H9 (cell line): Measurements from ENCODE around the gene GBP1. TPM values are rescaled to one million over a fixed set of nuclear protein-coding genes. Genes with fewer than 3 reads are reported as not detected.
"Not testable (repeated sequence)": the region's sequence is repeated elsewhere in the genome, so short reads cannot be mapped to it uniquely, and the experiment has no call there.

Experiments
- DNase-seq: peaks from one replicate; pipeline ENCODE4 v3.0.0-alpha.2; 2017
- H2AFZ ChIP-seq: one replicate; pipeline ENCODE4 v1.6.1; 2013; ENCODE audit warnings: mild to moderate bottlenecking, low read length, control low read depth, moderate library complexity
- H2AK5ac ChIP-seq: 2 replicates; pipeline ENCODE4 v1.6.1; 2013; ENCODE audit warnings: low read length, control low read depth, mixed read lengths; ENCODE audit not compliant: insufficient read length
- H2BK120ac ChIP-seq: one replicate; pipeline ENCODE4 v1.6.1; 2013; ENCODE audit warnings: low read depth, mild to moderate bottlenecking, low read length, control low read depth, inconsistent platforms; ENCODE audit not compliant: poor library complexity, severe bottlenecking
- H2BK12ac ChIP-seq: 2 replicates; pipeline ENCODE4 v1.6.1; 2013; ENCODE audit warnings: low read length, control low read depth, mixed read lengths, low read depth; ENCODE audit not compliant: insufficient read length
- H2BK15ac ChIP-seq: 2 replicates; pipeline ENCODE4 v1.6.1; 2013; ENCODE audit warnings: low read depth, low read length, control low read depth
- H2BK20ac ChIP-seq: one replicate; pipeline ENCODE4 v1.6.1; 2013; ENCODE audit warnings: low read depth, mild to moderate bottlenecking, low read length, control low read depth, inconsistent platforms; ENCODE audit not compliant: poor library complexity, severe bottlenecking
- H2BK5ac ChIP-seq: 2 replicates; pipeline ENCODE4 v1.6.1; 2013; ENCODE audit warnings: low read length, control low read depth, mixed read lengths; ENCODE audit not compliant: insufficient read length
- H3K14ac ChIP-seq: 2 replicates; pipeline ENCODE4 v1.6.1; 2013; ENCODE audit warnings: low read length, control low read depth; ENCODE audit not compliant: insufficient read depth
- H3K18ac ChIP-seq: 2 replicates; pipeline ENCODE4 v1.6.1; 2013; ENCODE audit warnings: low read depth, mild to moderate bottlenecking, mixed read lengths, low read length, control low read depth; ENCODE audit not compliant: insufficient read length
- H3K23ac ChIP-seq: 2 replicates; pipeline ENCODE4 v1.6.1; 2013; ENCODE audit warnings: low read length, control low read depth, mixed read lengths, low read depth; ENCODE audit not compliant: insufficient read length
- H3K23me2 ChIP-seq: 2 replicates; pipeline ENCODE4 v1.6.1; 2013; ENCODE audit warnings: low read depth, mild to moderate bottlenecking, mixed read lengths, low read length, control low read depth; ENCODE audit not compliant: insufficient read length, poor library complexity, severe bottlenecking
- H3K27ac ChIP-seq: 2 replicates; pipeline ENCODE4 v1.5.1; 2013; ENCODE audit warnings: low read length, control low read depth, mixed read lengths, low read depth; ENCODE audit not compliant: insufficient read length
- H3K27me3 ChIP-seq: 2 replicates; pipeline ENCODE4 v1.6.1; 2013; ENCODE audit warnings: low read length, control low read depth, inconsistent platforms; ENCODE audit not compliant: insufficient read depth
- H3K4ac ChIP-seq: 2 replicates; pipeline ENCODE4 v1.6.1; 2013; ENCODE audit warnings: low read depth, mild to moderate bottlenecking, control low read depth, inconsistent platforms, low read length, moderate library complexity
- H3K4me1 ChIP-seq: 2 replicates; pipeline ENCODE4 v1.6.1; 2013; ENCODE audit warnings: low read length, control low read depth, inconsistent platforms; ENCODE audit not compliant: insufficient read depth
- H3K4me2 ChIP-seq: 2 replicates; pipeline ENCODE4 v1.6.1; 2013; ENCODE audit warnings: low read length, control low read depth, mixed read lengths; ENCODE audit not compliant: insufficient read length, insufficient read depth
- H3K56ac ChIP-seq: 2 replicates; pipeline ENCODE4 v1.6.1; 2013; ENCODE audit warnings: low read depth, mild to moderate bottlenecking, mixed read lengths, low read length, control low read depth; ENCODE audit not compliant: insufficient read length
- H3K79me1 ChIP-seq: 2 replicates; pipeline ENCODE4 v1.6.1; 2013; ENCODE audit warnings: low read depth, mild to moderate bottlenecking, moderate library complexity, low read length, control low read depth, inconsistent platforms; ENCODE audit not compliant: insufficient read depth, poor library complexity, severe bottlenecking
- H3K79me2 ChIP-seq: 2 replicates; pipeline ENCODE4 v1.6.1; 2013; ENCODE audit warnings: low read length, control low read depth, inconsistent platforms; ENCODE audit not compliant: insufficient read depth
- H3K9ac ChIP-seq: 2 replicates; pipeline ENCODE4 v1.6.1; 2013; ENCODE audit warnings: low read length, control low read depth, mixed read lengths; ENCODE audit not compliant: insufficient read length; ENCODE audit errors: extremely low read depth
- H3K9me3 ChIP-seq: one replicate; pipeline ENCODE4 v1.6.1; 2013; ENCODE audit warnings: low read depth, low read length, inconsistent platforms; ENCODE audit not compliant: control insufficient read depth
- H3T11ph ChIP-seq: one replicate; pipeline ENCODE4 v1.6.1; 2013; ENCODE audit warnings: mild to moderate bottlenecking, low read length, control low read depth, inconsistent platforms
- H4K20me1 ChIP-seq: one replicate; pipeline ENCODE4 v1.6.1; 2013; ENCODE audit not compliant: control insufficient read depth, insufficient read length, insufficient read depth
- H4K5ac ChIP-seq: 2 replicates; pipeline ENCODE4 v1.6.1; 2013; ENCODE audit warnings: low read depth, mild to moderate bottlenecking, mixed read lengths, low read length, control low read depth; ENCODE audit not compliant: insufficient read length
- H4K8ac ChIP-seq: replicated peaks from 2 replicates; pipeline ENCODE4 v1.6.1; 2013; ENCODE audit warnings: low read length, control low read depth, mixed read lengths, low read depth; ENCODE audit not compliant: insufficient read length
- H4K91ac ChIP-seq: 2 replicates; pipeline ENCODE4 v1.6.1; 2013; ENCODE audit warnings: low read depth, mild to moderate bottlenecking, moderate library complexity, mixed read lengths, low read length, control low read depth; ENCODE audit not compliant: insufficient read length
- H3K27ac Mint-ChIP-seq, 3 experiments: 2 replicates in 2 of 3; 3 replicates in 1 of 3; pipeline ENCODE4 v1.8.0; 2020 to 2021; ENCODE audit warnings: mixed read lengths in 3 of 3, mild to moderate bottlenecking in 1 of 3, moderate library complexity in 1 of 3
- H3K27me3 Mint-ChIP-seq: 2 replicates; pipeline ENCODE4 v1.8.0; 2021; ENCODE audit warnings: low read depth, mild to moderate bottlenecking, moderate library complexity, mixed read lengths
- H3K36me3 Mint-ChIP-seq, 3 experiments: 2 replicates in 2 of 3; 3 replicates in 1 of 3; pipeline ENCODE4 v1.8.0; 2020 to 2021; ENCODE audit warnings: low read depth in 3 of 3, mixed read lengths in 3 of 3; ENCODE audit not compliant: insufficient read depth in 1 of 3
- H3K4me1 Mint-ChIP-seq, 2 experiments: 2 replicates each; pipeline ENCODE4 v1.8.0; 2020; ENCODE audit warnings: mixed read lengths in 2 of 2
- H3K4me3 Mint-ChIP-seq, 2 experiments: 2 replicates in 1 of 2; 3 replicates in 1 of 2; pipeline ENCODE4 v1.8.0; 2020 to 2021; ENCODE audit warnings: mild to moderate bottlenecking in 2 of 2, mixed read lengths in 2 of 2, moderate library complexity in 1 of 2
- H3K9me3 Mint-ChIP-seq, 2 experiments: 2 replicates in 1 of 2; 3 replicates in 1 of 2; pipeline ENCODE4 v1.8.0; 2020; ENCODE audit warnings: mild to moderate bottlenecking in 2 of 2, mixed read lengths in 2 of 2, moderate library complexity in 1 of 2
- CTCF ChIP-seq: fragments of 200-600 bp; sonication (generic); conservative IDR thresholded peaks from 3 replicates; pipeline ENCODE4 v1.8.0; 2021; ENCODE audit warnings: antibody characterized with exemption, mild to moderate bottlenecking
- WGBS: extraction: QIAGEN DNeasy Blood & Tissue Kit; methylation state at CpG from one replicate; pipeline ENCODE4 v1.1.7; 2013; ENCODE audit warnings: missing lambda C conversion rate, low lambda C conversion rate, mixed read lengths; ENCODE audit not compliant: insufficient read length; ENCODE audit errors: extremely low coverage; 5-methylcytosine and 5-hydroxymethylcytosine counted together
- total RNA-seq: library from RNA; stranded (reverse); gene quantifications from 2 replicates; pipeline ENCODE4 v1.2.1, GENCODE V29; 2021

The GBP1 gene
- total RNA-seq, 1 experiment from 2014 or later = not detected

- no peak overlapping the region for H4K5ac ChIP-seq
- no peak overlapping the region for H2AFZ ChIP-seq
- H3K4me1 ChIP-seq = no peaks in the 10 kb centered on the region
- H3K4me1 Mint-ChIP-seq = no peaks in the 10 kb centered on the region
- TF ChIP-seq CTCF = no peak
- no peak overlapping the region for H3K9ac ChIP-seq
- DNase-seq = no peak
- H3K79me1 ChIP-seq = no peaks in the 10 kb centered on the region
- H2BK20ac ChIP-seq = no peak overlapping the region
- H3K79me2 ChIP-seq = no peaks in the 10 kb centered on the region
- H3K18ac ChIP-seq = no peak overlapping the region
- no peak overlapping the region for H2BK120ac ChIP-seq
- no peaks in the 10 kb centered on the region for H3K23me2 ChIP-seq
- no peak overlapping the region for H3K23ac ChIP-seq
- no peak overlapping the region for H3K27ac ChIP-seq
- H2BK5ac ChIP-seq = no peak overlapping the region
- peaks cover 3 to 20% (median 18%) of the 10 kb centered on the region in 3 experiments for H3K36me3 Mint-ChIP-seq
- no peaks in the 10 kb centered on the region for H3K9me3 ChIP-seq
- peaks cover 23 to 31% of the 10 kb centered on the region in 2 experiments for H3K9me3 Mint-ChIP-seq
- no peak overlapping the region for H2BK15ac ChIP-seq
- H3K27me3 Mint-ChIP-seq = no peaks in the 10 kb centered on the region
- no peaks in the 10 kb centered on the region for H3K27me3 ChIP-seq
- WGBS = 100% methylated on average over 1 of the region's 3 CpGs
- no peak overlapping the region for H3K4me3 Mint-ChIP-seq
- no peak overlapping the region for H3K56ac ChIP-seq
- H4K91ac ChIP-seq = no peak overlapping the region
- no peak overlapping the region for H3K14ac ChIP-seq
- no peak overlapping the region for H4K8ac ChIP-seq
- no peaks in the 10 kb centered on the region for H4K20me1 ChIP-seq
- no peak overlapping the region for H2AK5ac ChIP-seq
- no peak overlapping the region for H3K27ac Mint-ChIP-seq
- no peak overlapping the region for H2BK12ac ChIP-seq
- no peak overlapping the region for H3K4ac ChIP-seq
- H3K4me2 ChIP-seq = no peak overlapping the region
- H3T11ph ChIP-seq = no peak overlapping the region
These were observed 16.0 kb upstream of the GBP1 start for GRCh38 chr1:89081005-89081404.

- no CpG with 5 or more reads among the region's 7 CpGs for WGBS
- not testable (repeated sequence) for H4K5ac ChIP-seq
These were observed 15.1 kb upstream of the GBP1 start for GRCh38 chr1:89080068-89080467.

More at GRCh38 chr1:89080068-89080467, 15.1 kb upstream of the GBP1 start:
- peak overlapping the region in 1 of 3 experiments; percentile 68; a peak in 1 of 7 replicates for H3K27ac Mint-ChIP-seq
- H3K4me3 Mint-ChIP-seq, H4K20me1 ChIP-seq, H3K79me2 ChIP-seq, H3K27ac ChIP-seq, H3K9me3 ChIP-seq, H3K79me1 ChIP-seq, H3K9ac ChIP-seq, H3T11ph ChIP-seq, H3K56ac ChIP-seq, H3K23me2 ChIP-seq, H3K14ac ChIP-seq, H2BK20ac ChIP-seq, H2BK15ac ChIP-seq, DNase-seq, H4K8ac ChIP-seq, H3K4me2 ChIP-seq, H3K27me3 ChIP-seq, H2AFZ ChIP-seq, H3K4me1 ChIP-seq, H3K4ac ChIP-seq, H2BK12ac ChIP-seq, H2BK5ac ChIP-seq, H3K23ac ChIP-seq, H3K27me3 Mint-ChIP-seq, H2AK5ac ChIP-seq, H4K91ac ChIP-seq, H3K4me1 Mint-ChIP-seq, H3K18ac ChIP-seq, H2BK120ac ChIP-seq: not testable (repeated sequence)
- H3K9me3 Mint-ChIP-seq = peaks cover 23 to 37% of the 10 kb centered on the region in 2 experiments
- peaks cover 3 to 20% (median 18%) of the 10 kb centered on the region in 3 experiments for H3K36me3 Mint-ChIP-seq
